NCI-H1105 (cell line): ENCODE results near the gene LRP5.
"Not testable (repeated sequence)": the region's sequence is repeated elsewhere in the genome, so short reads cannot be mapped to it uniquely, and the experiment has no call there.

Experiments
- DNase-seq: peaks from one replicate; lab custom pipeline; 2025; lab: John Stamatoyannopoulos, UW

The LRP5 gene

DNA sequence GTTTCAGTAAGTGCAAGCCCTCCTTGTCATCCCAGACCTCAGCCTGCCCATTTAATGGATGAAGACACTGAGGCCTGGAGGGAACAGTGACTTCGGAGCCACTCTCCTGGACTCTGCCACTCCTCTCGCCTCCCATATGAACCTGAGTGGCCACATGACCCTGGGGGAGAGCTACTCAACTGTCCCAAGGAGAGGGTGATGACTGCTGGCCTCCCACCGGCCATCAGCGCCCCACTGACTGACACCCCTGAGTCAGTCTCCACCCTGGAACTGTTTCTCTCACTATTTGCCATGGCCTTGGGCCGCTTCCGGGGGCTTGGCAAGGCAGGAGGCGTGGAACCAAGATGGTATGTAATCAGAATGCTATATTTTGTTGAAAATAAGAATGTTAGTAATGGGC is 17.1 kb downstream of the LRP5 start:
- no peak for DNase-seq

DNA sequence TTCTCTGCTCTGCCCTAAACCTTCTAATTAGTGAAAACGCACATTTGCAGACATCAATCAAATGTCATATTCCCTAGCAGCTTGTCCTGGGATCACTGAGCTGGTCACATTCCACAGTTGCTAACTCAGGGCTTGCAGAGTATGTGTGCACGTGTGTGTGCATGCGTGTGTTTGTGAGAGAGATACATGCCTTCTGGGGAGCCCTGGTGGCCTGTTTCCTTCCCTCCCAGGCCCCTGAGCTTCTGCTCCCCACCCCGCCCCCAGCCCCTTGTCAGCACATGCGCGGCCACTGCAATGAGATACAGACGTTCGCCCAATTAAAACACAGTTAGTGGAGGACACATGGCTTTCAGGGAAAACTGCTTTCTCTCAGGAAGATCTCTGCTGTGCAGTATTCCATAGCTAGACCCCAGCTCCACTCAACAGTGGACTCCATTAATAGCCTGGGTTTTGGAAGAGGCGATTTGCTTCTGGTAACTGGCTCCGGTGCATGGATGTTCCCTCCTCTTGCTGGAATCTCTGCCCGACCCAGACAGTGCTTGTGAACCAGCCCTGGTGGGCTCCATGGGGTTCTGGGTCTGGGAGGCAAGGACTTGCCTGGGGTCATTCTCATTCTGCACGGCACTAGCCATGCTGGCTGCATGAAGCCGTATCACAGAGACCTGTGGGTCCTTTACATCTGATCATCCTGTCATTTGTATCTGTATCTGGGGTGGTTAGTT is 17.7 kb downstream of the LRP5 start:
- no peak for DNase-seq

DNA sequence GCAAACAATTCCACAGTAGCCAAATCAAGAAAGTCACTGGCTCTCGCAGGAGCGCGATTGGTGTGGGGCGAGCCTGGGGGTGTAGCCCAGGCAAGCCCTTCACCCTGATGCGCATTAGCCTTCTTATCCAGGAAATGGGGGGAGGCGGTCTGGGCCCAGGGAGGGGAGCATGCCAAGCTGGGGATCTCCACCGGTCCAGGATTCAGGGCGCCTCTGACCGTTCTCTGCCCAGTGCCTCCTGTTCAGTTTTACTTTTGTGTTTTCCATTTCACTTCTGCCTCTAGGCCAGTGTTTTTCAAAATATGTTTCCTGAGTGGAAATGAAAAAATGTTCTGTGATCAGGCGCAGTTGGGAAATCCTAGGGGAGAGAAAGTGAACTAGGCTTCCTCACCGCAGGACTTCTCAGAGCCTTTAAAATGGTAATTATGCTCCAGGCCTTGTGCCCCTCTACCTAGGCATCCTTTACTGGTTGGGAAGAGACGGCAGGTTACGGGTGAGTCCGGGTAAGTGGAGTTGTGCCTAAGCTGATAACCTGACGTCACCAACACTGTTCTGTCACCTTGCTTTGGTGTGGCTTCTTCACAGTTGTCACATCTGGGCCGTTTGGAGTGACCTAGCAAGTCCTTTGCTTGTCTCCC is 18.4 kb downstream of the LRP5 start:
- DNase-seq, result no peak

DNA sequence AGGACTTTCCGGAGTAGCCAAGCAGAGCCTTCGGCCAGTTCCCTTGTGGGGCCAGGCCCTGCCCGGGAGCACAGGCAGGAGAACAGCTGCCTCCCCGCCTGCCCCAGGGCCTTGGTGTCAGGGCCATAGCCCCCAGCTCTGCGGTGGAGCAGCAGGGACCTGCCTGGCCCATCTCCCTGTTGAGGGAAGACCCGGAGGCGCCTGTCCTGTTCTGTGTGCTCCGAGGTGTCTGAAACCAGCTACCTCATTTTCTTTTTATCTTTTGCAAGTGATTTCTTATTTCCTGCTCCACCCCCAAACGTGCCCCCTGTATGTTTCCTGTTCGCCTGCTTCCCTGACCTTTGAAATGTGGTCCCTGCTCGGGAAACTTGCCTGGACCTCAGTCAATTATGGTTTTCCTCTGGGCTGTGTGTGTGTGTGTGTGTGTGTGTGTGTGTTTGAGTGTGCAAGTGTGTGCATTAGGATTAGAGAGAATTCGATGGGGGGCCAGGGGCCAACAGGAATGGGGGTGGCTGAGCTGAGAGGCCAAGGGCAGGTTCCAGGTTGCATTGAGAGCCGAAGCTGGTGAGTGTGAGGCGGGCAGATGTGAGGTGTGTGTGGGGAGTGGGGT is 19.1 kb downstream of the LRP5 start:
- no peak for DNase-seq

DNA sequence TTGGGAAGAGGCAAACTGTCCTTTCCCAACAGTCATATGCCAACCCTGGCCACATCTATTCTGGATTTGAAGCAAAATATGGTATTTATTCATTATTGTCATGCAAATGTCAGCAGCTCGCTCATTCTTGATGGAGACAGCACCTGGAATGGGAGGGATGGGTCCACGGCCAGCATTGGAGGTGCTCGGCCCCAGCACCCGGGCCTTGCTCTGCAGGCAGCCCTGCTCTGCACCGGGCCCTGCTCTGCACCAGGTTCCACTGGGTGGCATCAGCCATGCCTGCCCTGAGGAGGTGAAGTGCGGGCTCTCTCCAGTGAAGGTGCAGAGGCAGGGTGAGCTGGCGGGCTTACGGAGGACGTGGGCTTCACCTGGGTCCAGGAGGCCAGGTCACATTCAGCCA is 19.8 kb downstream of the LRP5 start:
- no peak for DNase-seq

DNA sequence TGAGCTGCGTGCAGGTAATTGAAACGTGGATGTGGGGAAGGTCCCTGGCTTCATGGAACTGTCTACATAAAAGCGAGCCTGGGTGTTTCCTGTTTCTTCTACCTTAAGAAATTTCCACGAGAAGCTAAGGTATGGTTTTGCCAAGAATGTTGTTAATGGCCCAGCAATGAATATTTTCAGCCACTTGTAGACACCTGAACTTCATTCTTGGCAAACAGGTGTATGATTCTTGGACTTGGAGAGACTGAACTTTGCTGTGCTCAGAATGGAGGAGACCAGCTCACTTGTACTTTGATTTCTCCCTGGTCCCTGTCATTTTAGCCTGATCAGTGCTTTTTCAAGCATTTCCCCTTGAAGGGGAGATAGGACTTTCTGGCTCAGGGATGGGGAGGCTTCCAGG is 20.8 kb downstream of the LRP5 start:
- DNase-seq, result no peak

DNA sequence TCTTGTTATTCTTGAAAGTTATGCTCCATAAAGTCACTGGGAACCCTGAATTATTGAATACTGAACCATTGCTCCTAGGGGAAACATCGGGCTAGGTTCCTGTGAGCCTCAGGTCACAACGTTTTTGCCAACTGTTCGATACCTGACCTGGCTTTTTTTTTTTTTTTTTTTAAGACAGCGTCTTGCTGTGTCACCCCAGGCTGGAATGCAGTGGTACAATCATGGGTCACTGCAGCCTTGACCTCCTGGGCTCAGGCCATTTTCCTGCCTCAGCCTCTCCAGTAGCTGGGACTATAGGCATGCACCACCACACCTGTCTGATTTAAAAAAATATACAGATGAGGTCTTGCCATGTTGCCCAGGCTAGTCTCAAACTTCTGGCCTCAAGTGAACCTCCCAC is 22.5 kb downstream of the LRP5 start:
- no peak for DNase-seq

DNA sequence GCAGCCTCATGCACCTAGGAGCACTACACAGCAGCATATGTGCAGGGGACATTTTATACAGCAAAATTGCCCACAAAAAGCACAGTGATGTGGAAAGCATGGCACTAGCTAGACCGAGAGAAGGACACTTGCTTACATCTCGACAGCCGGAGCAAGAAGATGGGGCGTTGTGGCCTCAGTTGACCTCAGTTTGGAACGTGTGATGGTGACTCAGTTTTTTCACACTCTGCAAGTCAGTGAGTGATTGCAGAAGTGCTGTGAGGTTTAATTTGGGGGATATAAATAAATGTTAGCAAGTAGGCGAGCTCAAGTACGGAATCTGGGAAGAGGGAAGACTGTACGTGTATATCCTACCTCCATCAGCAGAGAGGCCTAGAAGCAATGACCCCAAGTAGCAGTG is 23.3 kb downstream of the LRP5 start:
- DNase-seq, result no peak

DNA sequence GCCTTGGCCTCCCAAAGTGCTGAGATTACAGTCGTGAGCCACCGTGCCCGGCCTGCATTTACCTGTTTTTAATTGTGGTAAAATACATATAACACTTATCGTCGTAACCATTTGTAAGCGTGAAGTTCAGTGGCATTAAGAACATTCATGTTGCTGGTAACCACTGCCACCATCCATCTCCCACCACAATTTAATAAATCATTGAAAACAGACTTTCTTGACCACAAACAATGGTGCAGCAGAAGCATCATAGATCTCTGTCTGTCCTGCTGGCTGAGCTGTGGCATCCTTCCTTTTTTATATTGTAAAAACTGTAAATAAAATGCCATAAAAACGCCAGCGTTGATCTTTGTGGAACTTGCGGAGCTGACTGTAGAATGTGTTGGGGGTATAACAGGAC is 24.3 kb downstream of the LRP5 start:
- DNase-seq, result no peak

DNA sequence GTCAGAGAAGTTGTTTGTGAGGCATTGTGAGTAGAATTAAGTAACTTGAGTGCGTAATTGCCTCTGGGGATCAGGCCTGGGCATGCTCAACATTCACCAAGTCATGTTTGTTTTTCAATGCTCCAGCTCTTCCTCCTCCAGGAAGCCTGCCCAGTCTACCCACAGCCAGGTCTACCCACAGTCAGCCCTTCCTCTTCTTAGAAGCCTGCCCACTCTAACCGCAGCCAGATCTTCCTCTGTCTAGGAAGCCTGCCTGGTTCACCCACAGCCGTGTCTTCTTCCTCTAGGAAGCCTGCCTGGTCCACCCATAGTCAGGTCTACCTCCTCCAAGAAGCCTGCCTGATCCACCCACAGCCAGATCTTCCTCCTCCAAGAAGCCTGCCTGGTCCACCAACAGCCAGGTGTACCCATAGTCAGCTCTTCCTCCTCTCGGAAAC is 25.0 kb downstream of the LRP5 start:
- DNase-seq, result no peak

DNA sequence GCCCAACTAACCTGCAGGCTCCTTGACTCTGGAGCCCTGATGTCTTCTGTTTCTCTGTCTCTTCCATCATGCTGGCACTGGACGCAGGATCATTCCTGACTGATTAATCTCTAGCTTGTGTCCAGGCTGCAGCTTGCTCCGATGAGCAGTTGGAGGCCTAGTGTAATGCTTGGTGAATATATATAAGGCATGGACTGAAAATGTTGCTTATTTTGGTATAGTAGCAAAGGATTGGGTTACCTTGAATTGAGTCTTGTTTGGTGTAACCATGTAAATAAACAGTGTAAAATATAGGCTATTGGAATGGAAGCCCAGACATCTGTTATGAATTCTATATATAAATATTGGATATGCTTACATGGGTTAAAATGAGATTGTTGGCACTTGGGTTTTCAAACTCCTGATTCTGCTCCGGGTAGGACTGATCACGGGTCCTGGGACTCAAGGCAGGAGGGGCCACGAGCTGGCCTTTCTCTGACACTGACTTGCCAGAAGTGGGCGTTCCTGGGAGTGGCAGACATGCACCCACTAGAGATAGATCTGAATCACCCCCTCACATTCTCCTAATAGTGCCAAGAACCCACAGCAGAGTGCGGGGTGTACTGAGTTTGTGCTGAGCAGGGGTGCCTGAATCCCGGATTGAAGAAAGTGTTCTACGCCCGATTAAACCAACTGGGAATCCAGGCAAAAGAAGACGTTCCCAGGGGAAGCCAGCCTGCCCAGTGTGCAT is 25.8 kb downstream of the LRP5 start:
- DNase-seq, result no peak

DNA sequence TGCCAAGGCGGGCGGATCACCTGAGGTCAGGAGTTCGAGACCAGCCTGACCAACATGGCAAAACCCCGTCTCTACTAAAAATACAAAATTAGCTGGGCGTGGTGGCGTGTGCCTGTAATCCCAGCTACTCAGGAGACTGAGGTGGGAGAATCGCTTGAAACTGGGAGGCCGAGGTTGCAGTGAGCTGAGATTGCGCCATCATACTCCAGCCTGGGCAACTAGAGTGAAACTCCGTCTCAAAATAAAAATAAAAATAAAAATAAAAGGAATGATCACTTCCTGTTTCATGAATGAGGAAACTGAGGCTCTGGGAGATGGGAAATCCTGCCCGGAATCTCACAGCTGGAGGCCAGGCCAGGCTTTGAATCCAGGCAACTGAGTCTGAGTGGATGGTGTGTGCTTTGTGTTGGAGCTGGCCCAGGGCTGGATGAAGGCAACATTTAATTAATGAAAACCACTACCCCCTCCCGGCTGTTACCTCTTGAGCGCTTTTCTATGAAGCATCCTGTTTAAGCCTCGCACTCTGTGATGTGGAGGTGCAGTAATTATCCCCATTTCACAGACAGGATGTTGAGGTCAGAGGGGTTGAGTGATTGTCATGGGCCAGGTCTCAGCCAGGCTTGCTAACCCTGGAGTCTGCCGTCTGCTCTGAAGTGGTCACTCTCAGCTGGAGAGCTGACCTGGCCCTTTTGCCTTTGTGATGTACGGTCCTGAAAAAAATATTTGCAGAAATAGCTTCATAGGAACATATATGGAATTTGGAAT is 27.8 kb downstream of the LRP5 start:
- DNase-seq, result no peak

DNA sequence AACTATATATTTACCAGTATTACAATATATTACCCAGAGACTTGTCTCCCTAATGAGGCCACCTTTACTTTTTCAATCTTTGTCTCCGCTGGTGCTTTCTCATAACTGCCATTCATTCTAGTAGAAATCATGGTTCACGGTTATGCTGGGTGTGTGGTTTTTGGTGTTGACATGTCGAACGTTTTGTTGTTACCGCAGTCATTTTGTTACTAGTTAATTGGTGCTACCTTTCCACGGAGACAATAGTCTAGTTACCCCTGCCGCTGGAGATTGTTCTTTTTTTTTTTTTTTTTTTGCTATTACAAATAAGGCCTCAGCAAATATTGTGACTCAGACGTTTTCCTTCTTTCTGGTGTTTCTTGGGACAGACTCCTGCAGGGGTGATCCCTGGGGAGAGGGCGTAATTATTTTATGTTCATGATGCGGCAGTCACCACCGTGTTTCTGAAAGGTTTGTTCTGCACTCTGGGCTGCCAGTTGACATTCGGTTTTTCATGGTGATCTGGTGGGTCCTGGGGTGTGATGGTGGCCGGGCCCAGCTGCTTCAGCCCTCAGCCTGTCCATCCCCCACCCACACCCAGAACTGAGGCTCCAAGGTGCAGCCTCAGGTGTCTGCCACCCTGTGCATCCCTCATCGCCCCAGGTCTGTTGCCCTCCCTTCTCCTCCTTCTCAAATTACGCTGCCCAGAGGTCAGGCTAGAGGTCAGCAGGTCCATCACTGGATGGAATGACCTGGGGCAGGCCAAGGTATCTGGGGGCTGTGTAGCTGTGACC is 28.6 kb downstream of the LRP5 start:
- no peak for DNase-seq

DNA sequence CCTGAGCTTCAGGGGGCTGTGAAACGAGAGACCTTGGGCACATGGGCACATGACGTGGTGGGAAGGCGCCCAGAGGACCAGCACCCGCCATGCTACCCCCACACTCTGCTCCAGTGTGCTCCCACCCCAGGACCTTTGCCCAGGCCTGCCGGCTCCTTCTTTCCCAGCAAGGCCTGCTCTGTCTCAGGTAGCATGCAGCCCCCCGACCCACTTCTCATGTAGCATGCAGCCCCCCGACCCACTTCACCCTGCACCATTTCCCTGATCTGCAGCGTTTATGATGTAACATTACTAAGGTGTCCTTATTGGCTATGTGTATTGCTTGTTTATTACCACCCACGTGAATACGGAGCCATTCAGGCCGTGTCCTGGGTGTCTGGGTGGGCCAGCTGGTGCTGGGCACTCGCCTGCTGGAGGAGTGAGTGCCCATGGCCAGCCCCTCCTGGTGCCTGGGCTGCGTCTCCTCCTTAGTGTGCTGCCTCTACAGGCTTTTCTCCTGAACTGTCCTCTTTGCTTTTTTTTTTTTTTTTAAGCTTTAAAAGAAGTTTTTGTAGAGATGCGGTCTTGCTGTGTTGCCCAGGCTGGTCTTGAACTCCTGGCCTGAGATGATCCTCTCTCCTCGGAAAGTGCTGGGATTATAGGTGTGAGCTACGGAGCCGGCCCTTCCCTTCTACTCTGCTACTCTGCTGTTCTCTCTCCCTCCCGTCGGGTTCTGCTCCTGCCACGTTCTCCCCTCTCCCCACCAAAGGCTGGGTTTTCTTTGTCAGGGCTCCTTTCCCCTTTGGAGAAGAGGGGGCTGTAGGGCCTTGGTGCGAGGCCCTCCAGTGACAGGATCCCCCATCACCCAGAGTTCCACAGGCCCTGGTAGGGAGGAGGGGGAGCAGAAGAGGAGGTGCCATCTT is 29.4 kb downstream of the LRP5 start:
- no peak for DNase-seq

DNA sequence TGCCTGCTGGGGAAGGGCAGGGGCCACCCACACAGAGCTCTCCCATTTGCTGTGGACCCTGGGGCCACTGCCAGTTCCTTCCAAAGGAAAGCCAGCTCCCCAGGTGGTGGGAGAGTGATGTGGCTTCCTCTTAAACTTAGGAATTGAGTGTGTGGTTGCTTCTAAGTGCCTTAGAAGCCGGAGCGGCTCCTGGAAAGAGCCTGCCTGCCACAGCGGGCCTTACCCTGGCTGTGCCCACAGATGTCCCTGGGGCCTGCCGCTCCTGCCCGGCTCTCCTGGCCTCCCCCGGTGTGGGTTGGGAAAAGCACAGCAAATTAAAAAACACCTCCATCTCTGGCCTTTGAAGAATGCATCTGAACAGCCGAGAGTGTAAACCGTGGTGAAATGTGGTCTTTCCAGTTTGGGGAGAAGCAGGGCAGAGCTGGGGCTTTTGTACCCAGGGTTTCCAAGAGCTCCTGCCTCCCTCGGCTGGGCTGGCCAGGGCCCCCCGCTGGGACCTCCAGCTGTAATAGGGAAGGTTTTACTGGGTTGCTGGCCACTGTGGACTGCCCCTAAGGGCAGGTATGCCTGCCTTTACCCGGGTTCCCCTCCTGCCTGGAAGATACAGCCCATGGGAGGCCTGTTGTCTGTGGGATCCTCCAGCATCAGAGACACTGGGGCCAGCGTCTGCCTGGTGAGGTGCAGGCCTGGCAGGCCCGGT is 30.2 kb downstream of the LRP5 start:
- DNase-seq, result no peak

DNA sequence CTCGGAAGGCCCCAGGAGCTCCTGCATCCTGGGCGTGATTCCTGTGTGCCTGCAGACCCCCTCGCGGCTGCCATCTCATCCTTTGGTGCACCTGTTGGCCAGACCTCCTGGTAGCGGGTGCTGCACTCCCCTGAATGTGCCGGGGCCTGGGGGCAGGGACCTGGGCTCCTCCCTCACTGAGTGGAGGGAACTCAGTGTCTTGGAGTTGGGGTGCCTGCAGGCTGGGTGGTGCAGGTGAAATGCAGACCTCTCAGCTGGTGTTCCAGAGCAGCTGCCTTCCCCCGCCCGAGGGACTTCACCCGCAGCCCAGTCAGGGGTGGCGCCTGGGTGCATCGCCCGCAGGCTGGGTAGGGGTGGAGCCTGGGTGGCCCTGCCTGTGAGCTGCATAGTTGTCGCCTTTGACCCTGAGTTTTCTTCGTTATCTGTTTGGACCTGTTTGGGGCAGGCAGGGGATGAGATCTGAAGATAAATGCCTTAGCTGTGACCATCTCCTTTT is 31.4 kb downstream of the LRP5 start:
- no peak for DNase-seq

DNA sequence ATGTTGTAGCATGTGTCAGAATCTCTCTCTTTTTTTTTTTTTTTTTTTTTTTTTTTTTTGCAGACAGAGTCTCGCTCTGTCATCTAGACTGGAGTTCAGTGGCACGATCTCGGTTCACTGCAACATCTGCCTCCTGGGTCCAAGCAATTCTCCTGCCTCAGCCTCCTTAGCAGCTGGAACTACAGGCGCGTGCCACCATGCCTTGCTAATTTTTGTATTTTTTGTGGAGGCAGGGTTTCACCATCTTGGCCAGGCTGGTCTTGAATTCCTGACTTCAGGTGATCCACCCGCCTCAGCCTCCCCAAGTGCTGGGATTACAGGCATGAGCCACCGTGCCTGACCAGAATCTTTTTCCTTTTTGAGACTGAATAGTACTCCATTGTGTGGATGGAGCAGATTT is 32.4 kb downstream of the LRP5 start:
- not testable (repeated sequence) for DNase-seq

DNA sequence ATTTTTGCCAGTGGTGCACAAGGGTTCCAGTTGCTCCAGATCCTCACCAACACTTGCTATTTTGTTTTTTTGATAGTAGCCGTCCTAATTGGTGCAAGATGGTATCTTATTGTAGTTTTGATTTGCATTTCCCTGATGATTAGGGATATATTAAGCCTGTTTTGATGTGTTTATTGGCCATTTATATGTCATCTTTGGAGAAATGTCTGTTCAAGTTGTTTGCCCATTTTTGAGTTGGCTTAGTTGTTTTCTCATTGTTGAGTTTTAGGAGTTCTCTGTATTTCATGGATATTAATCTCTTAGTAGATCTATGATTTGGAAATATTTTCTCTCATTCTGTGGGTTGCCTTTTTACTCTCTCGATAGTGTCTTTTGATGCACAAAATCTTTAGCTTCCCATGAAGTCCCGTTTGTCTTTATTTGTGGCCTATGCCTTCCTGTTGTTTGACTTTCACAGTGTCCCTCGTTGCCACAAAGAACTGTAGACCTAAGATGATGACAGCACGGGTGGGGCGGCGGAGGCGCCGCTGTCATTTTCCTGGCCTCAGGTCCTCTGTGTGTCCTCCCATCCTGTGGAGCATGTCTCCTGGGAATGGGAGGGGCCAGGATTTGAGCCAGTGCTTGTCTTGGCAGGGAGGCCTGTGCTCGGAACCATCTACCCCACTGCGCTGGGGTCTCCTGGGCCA is 33.5 kb downstream of the LRP5 start:
- no peak for DNase-seq

DNA sequence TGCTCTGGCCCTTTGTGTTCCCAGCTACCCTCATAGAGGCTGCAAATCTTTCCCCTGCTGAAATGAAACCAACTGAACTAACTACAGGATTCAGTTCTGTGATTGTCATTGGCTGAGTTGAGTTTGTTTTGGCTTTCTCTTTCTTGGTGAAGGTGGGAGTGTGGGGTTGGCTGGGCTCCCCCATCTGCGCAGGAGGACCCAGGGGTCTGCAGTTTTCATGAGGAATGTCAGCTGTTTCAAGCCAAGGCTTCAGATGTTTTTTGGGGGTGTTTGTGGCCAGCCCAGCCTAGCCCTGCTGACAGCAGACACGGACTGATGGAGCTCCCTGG is 34.0 kb downstream of the LRP5 start:
- DNase-seq, result no peak
